ENCODE results near the gene GASK1B.

DNA sequence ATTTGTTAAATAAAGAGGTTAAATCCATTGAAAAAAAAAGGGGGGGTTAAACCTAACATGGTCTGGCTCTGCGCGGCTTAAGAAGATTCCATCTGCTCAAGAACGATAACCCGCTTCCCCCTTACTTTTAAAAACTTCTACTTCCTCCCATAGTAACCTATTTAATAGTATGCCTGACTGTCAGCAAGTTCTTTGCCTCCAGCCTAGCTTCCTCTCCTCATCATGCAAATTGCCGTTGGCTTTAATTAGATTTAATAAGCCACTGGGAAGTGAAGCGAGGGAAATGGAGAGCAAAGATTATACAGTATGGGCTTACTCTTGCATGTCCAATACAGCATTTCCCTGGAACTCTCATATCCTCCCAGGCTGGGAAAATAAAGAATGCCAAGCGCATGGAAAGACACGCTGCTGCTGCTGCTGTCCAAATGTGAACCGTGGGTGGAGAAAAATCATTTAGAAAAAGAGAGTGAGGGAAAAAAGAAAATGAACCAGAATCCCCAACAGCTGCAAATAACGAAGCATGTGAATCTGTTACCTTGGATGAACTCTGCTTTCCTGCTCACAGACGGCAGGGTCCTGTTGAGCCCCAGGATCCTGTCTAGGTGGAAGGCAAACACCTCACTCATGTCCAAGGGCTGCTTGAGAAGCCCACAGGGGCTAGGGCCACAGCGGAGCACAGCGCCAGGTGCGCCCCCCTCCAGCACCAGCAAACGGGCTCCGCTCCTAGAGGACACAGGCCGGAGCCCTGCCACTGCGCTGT lies 2.7 kb downstream of the GASK1B start:
- TF ChIP-seq POLR2A (IDR thresholded peaks at IDR 0.05), result no peak
- TF ChIP-seq, protein P1, sequence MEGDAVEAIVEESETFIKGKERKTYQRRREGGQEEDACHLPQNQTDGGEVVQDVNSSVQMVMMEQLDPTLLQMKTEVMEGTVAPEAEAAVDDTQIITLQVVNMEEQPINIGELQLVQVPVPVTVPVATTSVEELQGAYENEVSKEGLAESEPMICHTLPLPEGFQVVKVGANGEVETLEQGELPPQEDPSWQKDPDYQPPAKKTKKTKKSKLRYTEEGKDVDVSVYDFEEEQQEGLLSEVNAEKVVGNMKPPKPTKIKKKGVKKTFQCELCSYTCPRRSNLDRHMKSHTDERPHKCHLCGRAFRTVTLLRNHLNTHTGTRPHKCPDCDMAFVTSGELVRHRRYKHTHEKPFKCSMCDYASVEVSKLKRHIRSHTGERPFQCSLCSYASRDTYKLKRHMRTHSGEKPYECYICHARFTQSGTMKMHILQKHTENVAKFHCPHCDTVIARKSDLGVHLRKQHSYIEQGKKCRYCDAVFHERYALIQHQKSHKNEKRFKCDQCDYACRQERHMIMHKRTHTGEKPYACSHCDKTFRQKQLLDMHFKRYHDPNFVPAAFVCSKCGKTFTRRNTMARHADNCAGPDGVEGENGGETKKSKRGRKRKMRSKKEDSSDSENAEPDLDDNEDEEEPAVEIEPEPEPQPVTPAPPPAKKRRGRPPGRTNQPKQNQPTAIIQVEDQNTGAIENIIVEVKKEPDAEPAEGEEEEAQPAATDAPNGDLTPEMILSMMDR (IDR thresholded peaks at IDR 0.05), result no peak

All from testis (tissue), 2 donors.